ENCODE measurements around the gene HIGD1C. TPM values are rescaled to one million over a fixed set of nuclear protein-coding genes. Genes with fewer than 3 reads are reported as not detected.

The HIGD1C gene
- total and polyA plus RNA-seq, 2 donors (not counting 1 experiment from before 2014, with no cell fraction given) = not detected

- Histone ChIP-seq H3K4me3 (replicated peaks in 1 of 4; ENCODE audit: control extremely low read depth in 1 of 4, insufficient read depth in 1 of 4, low read depth in 3 of 4, low read length in 4 of 4) (no peak overlapping the region), H3K4me1 (ENCODE audit: control insufficient read depth, extremely low read depth, insufficient read depth, low read length) (no peaks in the 10 kb centered on the region), H3K27me3 (ENCODE audit: control insufficient read depth, insufficient read depth, low read length) (no peaks in the 10 kb centered on the region), H2AFZ (ENCODE audit: low read length) (no peak overlapping the region), H4K20me1 (ENCODE audit: control insufficient read depth, extremely low read depth, insufficient read depth, low read length) (no peaks in the 10 kb centered on the region), H3K79me2 (ENCODE audit: control insufficient read depth, insufficient read depth, low read length) (no peaks in the 10 kb centered on the region), H3K36me3 (ENCODE audit: control insufficient read depth, insufficient read depth, low read length) (no peaks in the 10 kb centered on the region), H3K27ac (ENCODE audit: insufficient read depth, low read length) (no peak overlapping the region), H3K9ac (ENCODE audit: insufficient read depth, low read length) (no peak overlapping the region), H3K9me3 (ENCODE audit: control insufficient read depth, insufficient read depth, low read depth, low read length) (no peaks in the 10 kb centered on the region), H3K4me2 (ENCODE audit: extremely low read depth, insufficient read depth, low read length) (no peak overlapping the region)
- no peak for DNase-seq (ENCODE audit: low read depth in 2 of 2)
- no peak for TF ChIP-seq CTCF (conservative IDR thresholded peaks at IDR 0.05 in 1 of 2, IDR thresholded peaks at IDR 0.05 in 1 of 2; ENCODE audit: low read depth in 1 of 2, low read length in 2 of 2)
- no peak for TF ChIP-seq EZH2 (IDR thresholded peaks at IDR 0.05; ENCODE audit: low read length, missing control alignments)
Measured at GRCh38 chr12:50955697-50956096, 3.4 kb downstream of the HIGD1C start.

GRCh38 chr12:50960130-50960529 lies 7.8 kb downstream of the HIGD1C start:
- H3K9me3 ChIP-seq (ENCODE audit: control insufficient read depth, insufficient read depth, low read depth, low read length) = no peaks in the 10 kb centered on the region
- no peak overlapping the region for H3K27ac ChIP-seq (ENCODE audit: insufficient read depth, low read length)
- no peak overlapping the region for H3K4me2 ChIP-seq (ENCODE audit: extremely low read depth, insufficient read depth, low read length)
- H4K20me1 ChIP-seq (ENCODE audit: control insufficient read depth, extremely low read depth, insufficient read depth, low read length) = no peaks in the 10 kb centered on the region
- TF ChIP-seq EZH2 (IDR thresholded peaks at IDR 0.05; ENCODE audit: low read length, missing control alignments) = no peak
- no peak for TF ChIP-seq CTCF (conservative IDR thresholded peaks at IDR 0.05 in 1 of 2, IDR thresholded peaks at IDR 0.05 in 1 of 2; ENCODE audit: low read depth in 1 of 2, low read length in 2 of 2)
- H3K36me3 ChIP-seq (ENCODE audit: control insufficient read depth, insufficient read depth, low read length) = no peaks in the 10 kb centered on the region
- H3K4me1 ChIP-seq (ENCODE audit: control insufficient read depth, extremely low read depth, insufficient read depth, low read length) = no peaks in the 10 kb centered on the region
- peak in 1 of 2 donors; percentile 29 for DNase-seq (ENCODE audit: low read depth in 2 of 2)
- H3K9ac ChIP-seq (ENCODE audit: insufficient read depth, low read length) = no peak overlapping the region
- no peaks in the 10 kb centered on the region for H3K79me2 ChIP-seq (ENCODE audit: control insufficient read depth, insufficient read depth, low read length)
- no peaks in the 10 kb centered on the region for H3K27me3 ChIP-seq (ENCODE audit: control insufficient read depth, insufficient read depth, low read length)
- H3K4me3 ChIP-seq (replicated peaks in 1 of 4; ENCODE audit: control extremely low read depth in 1 of 4, insufficient read depth in 1 of 4, low read depth in 3 of 4, low read length in 4 of 4) = no peak overlapping the region
- no peak overlapping the region for H2AFZ ChIP-seq (ENCODE audit: low read length)

GRCh38 chr12:50961708-50962107 lies 9.4 kb downstream of the HIGD1C start:
- peak; percentile 42 to 60 for DNase-seq (ENCODE audit: low read depth in 2 of 2)

More at GRCh38 chr12:50961708-50962107, 9.4 kb downstream of the HIGD1C start:
- Histone ChIP-seq H3K36me3 (ENCODE audit: control insufficient read depth, insufficient read depth, low read length) (no peaks in the 10 kb centered on the region), H3K4me1 (ENCODE audit: control insufficient read depth, extremely low read depth, insufficient read depth, low read length) (no peaks in the 10 kb centered on the region), H3K4me2 (ENCODE audit: extremely low read depth, insufficient read depth, low read length) (no peak overlapping the region), H3K27ac (ENCODE audit: insufficient read depth, low read length) (no peak overlapping the region), H3K9me3 (ENCODE audit: control insufficient read depth, insufficient read depth, low read depth, low read length) (no peaks in the 10 kb centered on the region), H4K20me1 (ENCODE audit: control insufficient read depth, extremely low read depth, insufficient read depth, low read length) (no peaks in the 10 kb centered on the region), H3K27me3 (ENCODE audit: control insufficient read depth, insufficient read depth, low read length) (no peaks in the 10 kb centered on the region), H3K4me3 (replicated peaks in 1 of 4; ENCODE audit: control extremely low read depth in 1 of 4, insufficient read depth in 1 of 4, low read depth in 3 of 4, low read length in 4 of 4) (no peak overlapping the region), H2AFZ (ENCODE audit: low read length) (no peak overlapping the region), H3K9ac (ENCODE audit: insufficient read depth, low read length) (no peak overlapping the region), H3K79me2 (ENCODE audit: control insufficient read depth, insufficient read depth, low read length) (no peaks in the 10 kb centered on the region)
- TF ChIP-seq EZH2 (IDR thresholded peaks at IDR 0.05; ENCODE audit: low read length, missing control alignments) (no peak), CTCF (conservative IDR thresholded peaks at IDR 0.05 in 1 of 2, IDR thresholded peaks at IDR 0.05 in 1 of 2; ENCODE audit: low read depth in 1 of 2, low read length in 2 of 2) (no peak)
